ENCODE results near the gene PTGER2.

DNA sequence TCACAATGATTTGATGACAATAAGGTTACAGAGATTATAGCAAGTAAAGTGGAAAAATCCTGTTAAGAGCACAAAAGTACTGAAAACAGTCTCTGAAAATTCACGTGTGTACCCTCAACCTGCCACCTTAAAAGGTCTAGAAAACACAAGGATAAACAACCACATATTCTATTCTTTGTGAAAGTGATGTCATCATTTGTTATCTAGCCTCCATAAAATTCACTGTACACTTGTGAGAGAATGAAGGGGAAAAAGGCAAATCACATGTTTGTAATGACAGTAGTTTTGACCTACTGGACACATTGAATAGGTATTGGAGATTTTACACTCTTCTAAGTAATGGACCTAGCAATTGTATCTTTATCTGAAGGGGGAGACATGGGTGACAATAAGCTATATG lies 42.6 kb upstream of the PTGER2 start:
- TF ChIP-seq SIN3A (IDR thresholded peaks at IDR 0.05; ENCODE audit: borderline replicate concordance, insufficient read depth, low read length) (no peak), TAF1 (IDR thresholded peaks at IDR 0.05; ENCODE audit: borderline replicate concordance, insufficient read depth, low read length) (no peak)

Measured in PFSK-1 (cell line).